GM21526 (cell line): ENCODE results near the gene MMP24OS.

Experiments used
- ATAC-seq: cut with Tn5 transposase; IDR thresholded peaks from one replicate; pipeline ENCODE4 v1.9.1; 2021; ENCODE audit warnings: moderate library complexity; ENCODE audit not compliant: unreplicated experiment, low FRiP score

MMP24OS gene

DNA sequence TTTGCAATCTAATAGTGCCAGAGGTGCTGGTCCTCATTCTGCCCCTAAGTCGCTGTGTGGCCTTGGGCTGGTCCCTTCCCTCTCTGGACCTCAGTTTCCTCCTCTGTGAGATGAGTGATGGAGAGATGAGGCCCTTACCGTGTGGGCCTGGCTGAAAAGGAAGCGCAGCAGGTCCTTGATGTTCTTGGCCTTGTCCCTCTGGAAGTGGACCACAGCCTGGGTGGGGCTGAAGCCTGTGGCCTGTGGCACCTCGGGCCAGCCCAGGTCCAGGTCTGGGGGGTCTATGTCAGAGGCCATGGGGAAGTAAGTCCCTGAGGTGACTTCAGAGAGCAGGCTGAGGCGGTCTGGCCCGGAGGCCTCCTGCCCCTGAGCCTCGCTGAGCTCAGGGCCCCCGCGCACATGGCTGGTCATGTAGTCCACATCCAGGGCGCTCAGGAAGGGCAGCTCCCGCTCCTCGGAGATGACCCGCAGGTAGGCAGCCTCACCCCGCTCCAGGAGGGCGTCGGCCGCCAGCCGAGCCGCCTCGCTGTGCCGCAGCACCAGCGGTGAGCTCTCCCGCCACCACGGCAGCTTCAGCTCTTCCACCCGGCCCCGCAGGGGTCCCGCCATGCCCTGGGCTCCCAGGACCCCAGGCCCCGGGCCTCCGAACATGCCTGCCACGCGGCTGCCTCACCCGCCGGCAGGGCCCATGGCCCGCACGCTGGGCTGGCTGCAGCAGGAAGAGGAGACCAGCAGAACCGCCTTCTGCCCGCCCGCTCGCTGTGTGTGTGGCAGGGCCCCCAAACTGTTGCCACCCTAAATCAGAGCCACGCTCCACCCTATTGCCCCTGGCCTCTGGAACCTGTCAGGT lies 14.0 kb upstream of the MMP24OS start, which contains the start of gene FAM83C:
Gene FAM83C, minus strand, starts transcription at position 772 of the 850 bp plus-strand sequence. Its CDS starts 121 bp downstream, at position 651.
- no peak for ATAC-seq

DNA sequence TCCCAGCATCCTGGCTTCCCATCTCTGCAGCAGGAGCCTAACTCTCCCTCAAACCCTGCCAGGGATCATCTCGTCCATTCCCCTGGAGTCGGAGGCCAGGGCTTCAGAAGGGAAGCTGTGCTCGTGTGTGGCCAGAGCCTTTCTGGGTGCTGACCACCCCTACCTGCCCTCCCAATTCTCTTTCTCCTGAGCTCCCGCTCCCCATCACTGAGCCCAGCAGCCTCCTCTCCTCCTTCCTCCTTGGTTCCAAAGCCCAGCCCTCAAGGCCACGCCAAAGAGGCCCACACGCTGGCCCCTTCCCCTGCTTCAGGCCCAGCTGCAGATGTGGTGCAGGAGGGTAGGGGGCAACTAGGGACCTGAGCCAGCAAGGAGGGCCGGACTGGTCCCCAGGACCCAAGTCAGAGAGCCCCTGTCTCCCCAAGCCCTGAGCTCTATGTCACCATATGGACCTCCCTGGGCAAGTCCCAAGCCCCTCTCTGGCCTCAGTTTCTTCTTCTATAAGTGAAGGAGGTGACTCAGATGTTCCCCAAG lies 13.0 kb upstream of the MMP24OS start:
- ATAC-seq, result no peak

DNA sequence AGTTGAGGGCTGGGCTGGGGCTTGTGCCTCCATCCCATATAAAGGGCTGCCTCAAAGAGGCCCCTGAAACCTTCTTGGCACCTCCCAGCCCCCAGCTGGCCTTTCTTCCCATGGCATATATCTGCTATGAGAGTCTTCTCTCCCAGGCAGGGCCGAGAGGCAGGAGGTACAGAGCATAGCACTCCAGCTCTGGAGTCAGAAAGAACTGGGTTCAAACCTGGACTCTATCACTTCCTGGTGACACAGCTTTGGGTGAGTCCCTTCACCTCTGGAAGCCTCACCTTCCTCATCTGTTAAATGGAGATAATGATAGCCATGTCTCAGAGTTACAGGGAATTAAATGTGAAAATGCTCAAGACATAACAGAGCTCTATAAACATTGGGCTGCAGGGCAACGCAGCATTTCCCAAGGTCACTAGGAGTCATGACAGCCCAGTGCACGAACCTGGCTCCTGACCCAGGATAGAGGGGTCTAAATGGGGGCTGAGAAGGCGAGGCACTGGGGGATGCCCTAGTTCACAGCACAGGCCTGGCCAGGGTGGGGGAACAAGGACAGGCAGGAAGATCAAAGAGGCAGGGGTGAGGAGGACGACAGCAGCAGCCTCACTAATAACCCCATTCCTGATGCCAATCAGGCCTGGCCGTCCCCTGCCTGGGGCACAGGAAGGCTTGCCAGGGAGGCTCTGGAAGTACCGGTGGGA lies 12.4 kb upstream of the MMP24OS start:
- ATAC-seq, result no peak

DNA sequence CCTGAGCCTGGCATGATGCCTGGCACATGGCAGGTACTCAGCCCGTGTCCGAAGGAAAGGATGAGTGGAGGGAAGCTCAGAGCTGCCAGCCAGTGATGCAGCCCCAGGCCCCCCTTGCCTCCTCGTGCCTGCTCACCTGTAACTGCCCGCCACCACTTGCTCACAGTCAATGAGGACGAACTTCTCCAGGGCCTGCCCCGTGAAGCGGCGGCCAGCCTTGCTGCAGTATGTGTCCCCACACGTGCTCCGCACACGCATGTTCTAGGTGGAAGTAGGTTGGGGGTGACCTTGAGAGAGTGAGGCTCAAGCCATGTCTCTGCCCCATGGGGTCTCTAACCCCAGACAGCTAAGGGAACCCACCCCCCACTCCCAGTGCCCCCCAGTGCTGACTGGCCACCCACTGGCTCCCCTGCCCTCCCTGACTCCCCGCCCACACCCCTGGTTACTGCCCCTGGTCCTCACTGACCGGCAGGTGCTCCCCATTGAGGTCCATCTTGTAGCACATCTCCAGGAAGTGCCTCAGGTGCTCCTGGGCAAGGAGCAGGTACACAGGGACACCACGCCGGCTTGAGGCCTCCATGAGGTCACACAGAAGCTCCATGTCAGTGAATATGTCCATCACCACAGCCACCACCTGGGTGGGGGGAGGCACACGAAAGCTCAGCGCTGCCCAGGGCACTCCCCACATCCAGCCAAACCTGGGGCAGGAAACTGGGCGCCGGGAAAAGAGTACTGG lies 10.6 kb upstream of the MMP24OS start:
- ATAC-seq, result no peak

DNA sequence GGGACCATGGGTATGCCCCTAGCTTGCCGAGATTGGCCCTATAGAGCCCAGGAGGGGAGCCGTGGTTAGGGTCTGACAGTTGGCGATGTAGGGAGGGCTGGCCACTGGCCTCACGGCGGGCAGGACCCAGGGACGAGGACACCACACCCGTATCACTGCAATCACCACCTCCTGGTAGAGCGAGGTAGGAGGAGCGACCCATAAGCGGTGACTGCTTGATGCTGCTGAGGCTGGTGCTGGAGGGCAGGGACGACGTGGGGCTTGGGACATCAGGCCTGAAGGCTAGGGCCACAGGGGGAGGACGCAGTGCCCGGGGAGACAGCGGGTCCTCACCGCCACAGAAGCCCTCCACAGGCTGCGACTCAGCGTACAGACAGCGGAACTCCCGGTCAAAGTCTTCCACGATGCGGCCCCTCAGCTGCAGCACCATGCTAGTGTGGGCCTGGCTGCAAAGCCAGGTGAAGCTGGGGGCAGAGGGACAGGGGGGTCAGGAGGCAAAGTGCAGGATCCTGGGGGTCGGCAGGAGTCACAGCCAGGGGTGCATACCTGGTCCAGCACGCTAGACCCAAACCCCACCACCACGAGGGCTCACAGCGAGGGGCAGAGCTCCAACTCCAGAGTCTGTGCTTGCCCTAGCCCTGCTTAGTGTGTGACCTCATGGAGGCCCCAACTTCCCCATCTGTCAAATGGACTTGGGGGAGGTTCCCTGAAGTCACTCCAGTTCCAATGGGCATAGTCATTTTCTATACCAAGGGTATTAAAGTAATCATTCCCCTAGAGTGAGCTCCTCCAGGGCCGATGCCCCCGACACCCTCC lies 9.8 kb upstream of the MMP24OS start:
- ATAC-seq, result no peak

DNA sequence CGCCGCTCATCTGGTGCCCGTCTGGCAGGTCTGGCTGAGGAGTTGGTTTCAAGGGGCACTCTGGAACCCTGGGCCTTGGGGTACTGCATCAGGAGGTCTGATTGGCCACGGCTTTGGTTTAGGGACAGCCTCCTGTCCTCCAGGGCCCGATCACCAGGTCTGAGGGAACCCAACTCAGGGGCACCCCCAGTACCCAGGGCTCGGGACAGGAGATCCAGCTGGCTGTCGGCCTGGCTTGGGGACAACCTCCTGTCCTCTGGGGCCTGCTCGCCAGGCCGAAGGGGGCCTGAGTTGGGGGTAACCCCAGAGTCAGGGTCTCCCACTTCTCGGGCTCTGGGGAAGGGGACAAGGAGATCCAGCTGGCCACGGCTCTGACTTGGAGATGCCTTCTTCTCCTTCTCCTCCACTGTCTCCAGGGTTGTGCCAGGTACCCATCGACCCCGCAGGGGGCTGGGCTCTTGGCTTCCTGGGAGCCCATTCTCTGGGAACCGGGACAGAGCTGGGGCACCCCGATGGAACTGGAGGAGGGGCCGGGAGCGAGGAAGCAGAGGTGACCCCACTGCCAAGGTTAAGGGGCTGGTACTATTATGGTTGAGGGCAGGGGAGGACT lies 9.1 kb upstream of the MMP24OS start:
- ATAC-seq, result no peak

DNA sequence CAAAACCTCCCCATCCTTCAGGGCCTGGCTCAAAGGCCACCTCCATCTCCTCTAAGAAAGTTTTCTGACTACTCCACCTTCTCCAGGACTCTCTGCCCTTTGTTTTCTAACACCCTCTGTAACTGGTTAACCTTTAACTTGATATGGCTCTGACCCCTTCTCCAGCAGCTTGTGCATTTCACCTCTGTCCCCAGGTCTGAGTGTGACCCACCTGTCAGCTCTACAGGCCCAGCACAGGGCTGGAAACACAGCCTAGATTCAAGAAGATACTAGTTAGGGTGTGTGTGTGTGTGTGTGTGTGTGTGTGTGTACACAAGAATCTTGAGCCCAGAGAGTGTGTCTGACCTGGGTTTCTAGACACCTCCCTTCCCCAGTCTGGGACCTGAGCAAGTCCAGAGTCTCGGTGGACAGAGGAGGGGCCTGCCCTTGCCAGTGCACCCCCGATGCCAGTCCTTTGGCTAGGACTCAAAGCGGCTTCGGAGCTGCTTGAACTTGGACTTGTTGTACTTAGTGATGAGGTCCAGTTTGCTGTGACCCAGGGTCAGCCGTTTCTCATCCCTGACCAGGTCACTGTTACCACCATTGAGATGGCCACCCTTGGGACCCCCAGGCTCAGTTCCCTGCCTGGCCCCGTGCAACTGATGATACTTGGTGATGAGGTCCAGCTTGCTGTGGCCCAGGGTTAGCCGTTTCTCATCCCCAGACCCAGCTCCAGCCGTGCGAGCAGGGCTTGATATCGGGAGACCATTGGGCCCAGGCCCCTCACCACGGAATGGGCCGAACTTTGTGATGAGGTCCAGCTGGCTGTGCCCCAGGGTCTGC lies 8.4 kb upstream of the MMP24OS start:
- no peak for ATAC-seq

DNA sequence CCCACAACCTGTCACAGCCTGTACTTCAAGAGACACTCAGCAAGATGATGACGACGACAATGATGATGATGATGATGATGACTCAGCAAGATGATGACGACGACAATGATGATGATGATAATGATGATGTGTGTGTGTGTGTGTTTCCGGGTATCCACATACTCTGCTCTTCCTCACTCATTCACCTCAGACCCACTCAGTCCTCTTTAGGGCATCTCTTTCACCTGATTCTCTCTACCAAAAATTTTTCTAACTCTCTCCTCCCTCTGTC lies 7.8 kb upstream of the MMP24OS start:
- ATAC-seq, result no peak

DNA sequence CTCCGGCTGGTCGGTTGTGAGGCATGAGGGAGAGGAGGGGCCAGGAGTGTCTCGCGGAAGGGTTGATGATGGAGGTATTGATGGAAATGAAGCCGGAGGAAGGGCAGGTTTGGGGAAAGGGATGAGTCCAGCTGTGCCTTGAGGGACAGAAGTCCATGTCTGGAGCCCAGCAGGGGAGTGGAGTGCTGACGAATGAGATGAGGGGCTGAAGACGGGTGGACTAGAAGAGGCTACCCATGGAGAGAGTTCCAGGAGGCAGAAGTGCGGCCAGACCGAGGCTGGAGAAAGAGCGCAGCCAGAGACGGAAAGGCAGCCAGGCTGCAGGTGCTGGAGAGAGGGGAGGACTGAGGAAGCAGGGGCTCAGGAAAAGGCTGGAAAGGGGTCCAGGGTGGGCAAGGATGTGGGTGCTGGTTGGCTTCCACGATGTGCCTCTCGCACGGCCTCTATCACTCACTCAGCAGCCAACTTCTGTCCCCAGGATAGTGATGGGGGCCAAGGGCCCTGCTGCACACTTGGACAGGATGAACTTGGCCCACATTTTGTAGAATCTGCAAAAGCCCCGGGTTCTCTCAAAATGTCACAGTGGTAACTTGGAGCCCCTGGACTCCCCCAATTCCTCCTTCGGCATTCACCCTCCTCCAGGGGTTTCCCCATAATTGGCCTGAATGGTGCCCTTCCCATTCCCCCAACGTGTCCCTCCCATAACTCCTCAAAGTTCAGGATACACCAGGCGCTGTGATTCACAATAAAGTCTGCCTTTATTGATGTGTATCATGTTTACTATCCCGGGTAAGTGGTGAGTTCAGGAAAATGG lies 7.3 kb upstream of the MMP24OS start:
- no peak for ATAC-seq

DNA sequence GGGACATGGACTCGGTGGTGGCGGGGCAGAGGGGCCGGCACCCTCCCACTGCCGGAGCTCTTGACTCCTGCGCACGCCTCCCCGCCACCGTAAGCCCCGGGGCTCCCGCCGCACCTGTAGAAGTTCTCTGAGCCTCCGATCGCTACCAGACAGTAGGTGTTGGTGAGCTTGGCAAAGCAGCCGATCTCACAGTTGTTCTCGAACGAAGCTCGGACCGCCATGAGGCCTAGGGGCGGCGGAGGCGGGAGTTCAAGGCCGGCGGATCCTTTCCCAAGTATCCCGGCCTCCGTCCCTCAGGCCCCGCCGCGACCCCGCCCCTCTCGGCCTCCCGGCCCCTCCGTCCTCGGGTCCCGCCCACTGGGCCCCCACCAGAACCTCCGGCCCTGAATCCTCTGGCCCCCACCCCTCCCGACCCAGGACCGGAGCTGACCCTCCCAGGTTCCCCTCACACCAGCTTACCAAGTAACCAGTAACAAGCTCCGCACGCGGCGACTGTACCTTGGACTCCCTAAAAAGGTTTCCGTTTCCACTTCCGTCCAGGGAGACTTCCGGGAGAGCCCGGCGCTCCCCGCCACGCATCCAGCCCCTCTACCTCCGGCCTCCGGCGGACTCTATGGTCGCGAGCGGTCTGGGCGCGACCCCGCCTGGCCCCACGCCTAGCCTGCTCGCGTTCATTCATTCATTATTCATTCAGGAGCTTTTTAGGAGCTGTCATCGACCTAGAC lies 6.5 kb upstream of the MMP24OS start, which contains the start of gene EIF6:
Gene EIF6, minus strand, starts transcription at position 506 of the 725 bp plus-strand sequence. Its CDS starts 285 bp downstream, at position 221.
- no peak for ATAC-seq

DNA sequence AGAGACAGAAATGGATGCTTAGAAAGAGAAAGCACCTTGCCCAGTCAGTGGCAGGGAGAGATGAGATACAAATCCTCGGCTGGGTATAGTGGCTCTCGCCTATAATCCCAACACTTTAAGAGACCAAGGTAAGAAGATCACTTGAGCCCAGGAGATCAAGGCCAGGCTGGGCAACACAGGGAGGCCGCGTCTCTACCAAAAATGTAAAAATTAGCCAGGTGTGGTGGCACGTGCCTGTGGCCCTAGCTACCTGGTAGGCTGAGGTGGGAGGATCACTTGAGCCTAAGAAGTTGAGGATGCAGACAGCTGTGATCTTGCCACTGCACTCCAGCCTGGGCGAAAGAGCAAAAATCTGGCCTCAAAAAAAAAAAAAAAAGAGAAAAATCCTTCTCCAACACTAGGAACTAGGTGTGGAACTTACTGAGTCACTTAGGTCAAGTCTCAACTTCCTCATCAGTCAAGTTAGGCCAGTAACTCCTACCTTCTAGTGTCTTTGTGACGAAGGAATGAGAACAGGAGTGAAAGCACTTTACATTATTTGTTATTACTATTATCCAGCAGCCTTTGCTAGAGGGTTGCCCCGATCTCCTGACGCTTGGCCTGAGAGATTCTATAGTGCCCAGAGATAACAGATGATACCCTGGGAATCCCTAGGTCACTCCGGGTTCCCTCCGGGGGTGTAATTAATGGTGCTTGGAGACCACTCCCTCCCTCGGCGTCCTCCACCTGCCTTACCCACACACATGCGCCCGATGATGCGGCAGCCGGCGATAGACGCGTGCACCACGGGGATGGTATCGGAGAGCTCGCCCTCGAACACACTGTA lies 5.7 kb upstream of the MMP24OS start:
- ATAC-seq, result no peak

DNA sequence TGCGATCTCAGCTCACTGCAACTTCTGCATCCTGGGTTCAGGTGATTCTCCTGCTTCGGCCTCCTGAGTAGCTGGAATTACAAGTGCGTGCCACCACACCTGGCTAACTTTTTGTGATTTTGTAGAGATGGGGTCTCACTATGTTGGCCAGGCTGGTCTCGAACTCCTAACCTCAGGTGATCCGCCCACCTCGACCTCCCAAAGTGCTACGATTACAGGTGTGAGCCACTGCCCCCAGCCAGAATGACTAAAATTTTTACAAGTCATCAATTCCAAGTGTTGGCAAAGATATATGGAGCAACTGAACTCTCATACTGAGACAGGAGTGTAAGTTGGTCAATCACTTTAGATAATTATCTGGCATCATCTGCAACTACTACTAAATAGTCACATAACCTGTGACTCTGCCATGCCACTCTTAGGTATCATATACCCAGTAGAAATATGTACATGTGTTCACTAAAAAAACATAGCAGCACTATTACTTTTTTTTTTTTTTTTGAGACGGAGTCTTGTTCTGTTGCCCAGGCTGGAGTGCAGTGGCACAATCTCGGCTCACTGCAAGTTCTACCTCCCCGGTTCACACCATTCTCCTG lies 3.7 kb upstream of the MMP24OS start:
- ATAC-seq, result no peak

DNA sequence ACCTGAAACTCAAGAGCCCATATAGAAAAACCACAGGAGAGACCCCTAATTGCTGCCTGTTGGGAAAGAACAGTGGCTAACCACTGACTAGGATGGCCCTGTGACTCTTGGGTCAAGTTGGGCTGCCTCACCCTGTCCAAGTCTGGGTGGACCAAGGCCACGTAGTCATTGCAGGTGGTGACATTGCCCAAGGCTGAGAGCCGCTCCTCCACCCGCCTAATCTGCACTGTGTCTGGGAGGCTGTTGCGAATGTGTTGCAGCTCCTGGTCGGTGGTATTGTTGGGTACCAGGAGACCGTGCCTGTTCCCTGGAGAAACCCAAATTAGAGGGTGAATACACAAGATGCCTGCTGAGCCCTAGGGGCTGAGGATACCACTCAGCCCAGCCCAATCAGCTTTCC lies 2.6 kb upstream of the MMP24OS start:
- no peak for ATAC-seq

DNA sequence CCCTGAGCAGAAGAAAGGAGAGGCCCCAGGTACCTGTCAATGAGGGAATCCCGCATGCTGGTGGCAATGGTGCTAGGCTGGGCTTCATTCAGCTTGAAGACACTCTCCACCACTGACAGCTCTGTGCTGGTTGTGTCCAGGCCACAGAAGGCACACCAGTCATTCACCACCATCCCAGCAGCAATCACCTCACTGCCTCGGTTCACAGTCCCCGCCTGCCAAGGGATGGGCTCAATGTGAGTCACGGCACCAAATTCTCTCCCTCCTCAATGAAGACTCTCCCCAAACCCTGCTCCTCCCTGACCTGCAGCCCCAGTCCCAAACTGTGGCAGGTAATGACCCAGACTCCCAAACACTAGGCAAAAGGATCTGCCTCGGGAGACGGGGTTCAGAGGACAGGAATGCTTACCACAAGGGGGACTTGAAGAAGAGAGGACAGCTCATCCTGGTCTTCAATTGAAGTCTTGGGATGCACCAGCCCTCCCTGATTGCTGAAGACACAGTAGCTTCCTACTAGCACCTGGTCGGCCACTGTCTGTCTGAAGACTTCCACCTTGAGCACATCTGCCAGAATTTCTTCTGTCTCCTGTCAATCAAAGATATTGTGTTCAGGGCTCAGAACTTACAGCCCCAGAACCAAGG lies 1.7 kb upstream of the MMP24OS start:
- ATAC-seq, result no peak

DNA sequence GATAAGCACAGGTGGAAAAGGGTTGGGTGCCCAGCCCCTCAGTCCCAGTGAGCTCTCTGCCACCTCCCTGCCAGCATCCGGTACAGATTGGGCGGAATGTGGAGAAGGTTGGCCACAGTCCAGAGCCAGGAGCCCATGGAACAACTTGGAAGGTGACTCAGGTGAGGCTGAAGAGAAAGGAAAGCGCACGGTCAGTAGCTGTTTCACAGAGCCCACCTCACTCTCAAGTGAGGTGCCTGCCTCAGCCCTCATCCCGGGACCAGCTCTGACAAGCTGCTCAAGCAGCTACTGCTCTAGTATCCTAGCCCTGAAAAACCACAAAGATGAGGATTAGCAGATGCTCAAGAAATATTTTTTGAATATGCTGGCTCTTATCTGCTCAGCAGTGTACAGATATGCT lies 1.1 kb upstream of the MMP24OS start:
- ATAC-seq, result no peak

DNA sequence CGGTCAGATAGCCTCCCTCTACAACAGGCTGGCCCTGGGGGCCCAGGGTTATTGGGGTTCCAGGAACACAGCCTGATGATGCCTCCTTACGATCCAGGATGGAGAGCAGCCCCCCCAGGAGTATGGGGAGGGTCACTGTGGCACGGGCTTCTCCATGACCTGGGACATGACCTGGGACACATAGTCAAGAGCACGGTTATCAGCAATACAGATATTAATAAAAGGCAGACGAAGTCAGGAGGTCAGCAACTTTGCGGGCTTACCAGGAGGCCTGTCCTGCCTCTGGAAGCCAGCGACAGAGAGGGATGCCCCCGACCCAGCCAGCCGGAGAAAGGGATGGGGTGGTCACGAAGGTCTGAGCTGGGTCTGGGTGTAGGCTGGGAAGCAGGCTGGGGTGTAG lies 795 bp downstream of the MMP24OS start:
- no peak for ATAC-seq
